Activated CD4-positive, alpha-beta T cell treated with anti-CD3 and anti-CD28 coated beads, Interleukin-2, amount 50 U/mL, for 24 hours (primary cell): ENCODE data around the gene SPSB1.

Source experiments
- DNase-seq, 2 donors: peaks; one replicate each; pipeline ENCODE4 v3.0.0-alpha.2; 2020; ENCODE audit warnings: low read depth in 1 of 2, low spot score in 1 of 2

The SPSB1 gene

GRCh38 chr1:9416918-9417500 lies 124.3 kb downstream of the SPSB1 start:
- no peak for DNase-seq

GRCh38 chr1:9417695-9418094 lies 125.0 kb downstream of the SPSB1 start:
- DNase-seq, result no peak

GRCh38 chr1:9418851-9419250 lies 126.2 kb downstream of the SPSB1 start:
- DNase-seq, result no peak
